ENCODE data around the gene EGFR.

Gene EGFR

DNA sequence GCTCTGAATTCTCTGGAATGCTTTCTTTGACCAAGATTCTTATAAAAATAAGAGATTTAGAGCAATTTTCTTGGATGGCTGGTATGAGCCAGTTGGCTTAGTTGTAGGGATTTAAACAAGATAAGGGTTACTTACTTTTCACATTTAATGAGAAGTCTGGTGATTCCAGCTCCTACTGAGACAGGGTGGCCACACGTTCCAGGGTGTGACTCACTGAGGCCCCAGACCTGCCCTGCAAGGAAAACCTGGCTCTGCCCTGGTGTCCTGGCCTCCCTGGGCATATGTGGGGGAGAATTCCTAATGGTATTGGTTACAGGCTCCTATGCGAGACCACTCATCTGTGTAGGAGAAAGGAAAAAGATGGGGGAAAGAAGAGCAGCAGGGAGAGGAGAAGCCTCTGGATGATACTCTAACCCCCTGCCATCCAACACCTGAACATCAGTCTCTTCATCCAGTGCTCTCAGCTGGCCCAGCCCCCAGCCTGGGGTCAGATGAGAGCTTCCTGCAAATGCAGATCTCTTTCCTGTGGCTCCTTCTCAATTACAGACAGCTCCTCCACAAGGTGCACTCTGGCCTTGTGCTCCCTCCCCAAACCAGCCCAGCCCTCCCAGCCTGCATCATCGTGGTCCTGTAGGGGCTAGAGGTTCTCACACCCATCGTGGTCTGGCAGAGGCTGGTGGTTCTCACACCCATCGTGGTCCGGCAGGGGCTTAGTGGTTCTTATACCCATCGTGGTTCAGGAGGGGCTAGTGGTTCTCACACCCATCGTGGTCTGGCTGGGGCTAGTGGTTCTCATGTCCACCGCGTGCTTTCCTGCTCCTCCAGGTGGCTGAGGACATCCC is 139.9 kb downstream of the EGFR start:
- Histone ChIP-seq H3K9me3 (replicated peaks in 1 of 2; ENCODE audit: control insufficient read depth in 2 of 2, insufficient read depth in 1 of 2, low read depth in 1 of 2, low read length in 2 of 2) (no peaks in the 10 kb centered on the region), H3K4me2 (ENCODE audit: insufficient read depth, low read length, poor library complexity, severe bottlenecking) (no peak overlapping the region), H4K8ac (ENCODE audit: low read depth, low read length) (no peak overlapping the region), H2BK12ac (ENCODE audit: low read length) (peak overlapping the region; percentile 69), H3K14ac (ENCODE audit: low read length) (no peak overlapping the region), H2BK15ac (ENCODE audit: low read length) (no peak overlapping the region), H3K23ac (ENCODE audit: low read depth, low read length, poor library complexity) (peak overlapping the region; percentile 10), H2BK5ac (ENCODE audit: low read length) (no peak overlapping the region), H3K36me3 (replicated peaks in 1 of 2; ENCODE audit: control insufficient read depth in 2 of 2, insufficient read depth in 2 of 2, low read length in 2 of 2) (peaks cover 0 to 61% of the 10 kb centered on the region in 2 donors), H3K4ac (ENCODE audit: low read length) (no peak overlapping the region), H3K79me1 (ENCODE audit: low read depth, low read length) (no peaks in the 10 kb centered on the region), H3K27me3 (ENCODE audit: control insufficient read depth in 3 of 3, insufficient read depth in 3 of 3, low read depth in 1 of 3, low read length in 3 of 3) (peaks cover 0 to 2% (median 0%) of the 10 kb centered on the region in 3 experiments), H3K4me1 (ENCODE audit: control insufficient read depth in 2 of 2, insufficient read depth in 1 of 2, low read depth in 1 of 2, low read length in 2 of 2) (peaks cover 2 to 7% of the 10 kb centered on the region in 2 donors), H3K18ac (ENCODE audit: low read length) (peak overlapping the region; percentile 52), H2BK120ac (ENCODE audit: low read depth, low read length) (no peak overlapping the region), H4K91ac (ENCODE audit: low read depth, low read length, poor library complexity) (no peak overlapping the region), H3K27ac (replicated peaks; ENCODE audit: low read length) (no peak overlapping the region), H3K4me3 (ENCODE audit: low read length in 2 of 2) (no peak overlapping the region), H2AK5ac (ENCODE audit: low read depth, low read length) (peak overlapping the region; percentile 19), H3K9ac (ENCODE audit: low read depth, low read length, poor library complexity) (no peak overlapping the region), H2AFZ (ENCODE audit: low read length) (no peak overlapping the region)
- DNase-seq (ENCODE audit: low spot score) = no peak
- no CpG with 5 or more reads among the region's 10 CpGs for WGBS, 2 donors (ENCODE audit: extremely low coverage in 2 of 2, insufficient read length in 2 of 2, insufficient replicate concordance in 1 of 2)

DNA sequence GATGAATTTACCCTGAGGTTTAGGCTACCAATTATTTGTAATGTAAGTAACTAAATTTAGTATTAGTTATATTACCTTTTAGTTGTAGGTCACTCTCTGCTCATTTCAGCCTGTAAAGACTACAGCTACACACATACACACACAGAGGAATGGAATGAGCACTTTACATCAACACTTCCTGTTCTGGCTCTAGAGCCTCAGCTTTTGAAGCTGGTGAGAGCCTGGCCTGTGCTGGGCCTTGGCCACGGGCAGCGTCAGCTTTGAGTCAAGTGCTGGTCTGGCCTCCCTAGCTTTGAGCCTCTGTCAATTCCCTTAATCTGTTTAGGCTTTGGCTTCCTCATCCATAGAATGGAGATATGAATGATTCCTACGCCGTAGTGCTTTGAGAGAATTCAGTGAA is 141.7 kb downstream of the EGFR start:
- Histone ChIP-seq H3K9me3 (replicated peaks in 1 of 2; ENCODE audit: control insufficient read depth in 2 of 2, insufficient read depth in 1 of 2, low read depth in 1 of 2, low read length in 2 of 2) (no peaks in the 10 kb centered on the region), H2BK5ac (ENCODE audit: low read length) (no peak overlapping the region), H3K4me1 (ENCODE audit: control insufficient read depth in 2 of 2, insufficient read depth in 1 of 2, low read depth in 1 of 2, low read length in 2 of 2) (peaks cover 2 to 10% of the 10 kb centered on the region in 2 donors), H2BK15ac (ENCODE audit: low read length) (no peak overlapping the region), H3K4ac (ENCODE audit: low read length) (no peak overlapping the region), H3K4me2 (ENCODE audit: insufficient read depth, low read length, poor library complexity, severe bottlenecking) (no peak overlapping the region), H4K8ac (ENCODE audit: low read depth, low read length) (no peak overlapping the region), H3K23ac (ENCODE audit: low read depth, low read length, poor library complexity) (no peak overlapping the region), H3K27ac (replicated peaks; ENCODE audit: low read length) (no peak overlapping the region), H3K18ac (ENCODE audit: low read length) (no peak overlapping the region), H3K27me3 (ENCODE audit: control insufficient read depth in 3 of 3, insufficient read depth in 3 of 3, low read depth in 1 of 3, low read length in 3 of 3) (peaks cover 0 to 2% (median 0%) of the 10 kb centered on the region in 3 experiments), H2BK12ac (ENCODE audit: low read length) (no peak overlapping the region), H2BK120ac (ENCODE audit: low read depth, low read length) (no peak overlapping the region), H3K4me3 (ENCODE audit: low read length in 2 of 2) (no peak overlapping the region), H3K79me1 (ENCODE audit: low read depth, low read length) (no peaks in the 10 kb centered on the region), H2AK5ac (ENCODE audit: low read depth, low read length) (no peak overlapping the region), H3K14ac (ENCODE audit: low read length) (no peak overlapping the region), H4K91ac (ENCODE audit: low read depth, low read length, poor library complexity) (no peak overlapping the region), H2AFZ (ENCODE audit: low read length) (no peak overlapping the region), H3K9ac (ENCODE audit: low read depth, low read length, poor library complexity) (no peak overlapping the region), H3K36me3 (replicated peaks in 1 of 2; ENCODE audit: control insufficient read depth in 2 of 2, insufficient read depth in 2 of 2, low read length in 2 of 2) (peaks cover 0 to 55% of the 10 kb centered on the region in 2 donors)
- DNase-seq (ENCODE audit: low spot score) = no peak
- WGBS, 2 donors (ENCODE audit: extremely low coverage in 2 of 2, insufficient read length in 2 of 2, insufficient replicate concordance in 1 of 2) = no CpG with 5 or more reads among the region's 4 CpGs

DNA sequence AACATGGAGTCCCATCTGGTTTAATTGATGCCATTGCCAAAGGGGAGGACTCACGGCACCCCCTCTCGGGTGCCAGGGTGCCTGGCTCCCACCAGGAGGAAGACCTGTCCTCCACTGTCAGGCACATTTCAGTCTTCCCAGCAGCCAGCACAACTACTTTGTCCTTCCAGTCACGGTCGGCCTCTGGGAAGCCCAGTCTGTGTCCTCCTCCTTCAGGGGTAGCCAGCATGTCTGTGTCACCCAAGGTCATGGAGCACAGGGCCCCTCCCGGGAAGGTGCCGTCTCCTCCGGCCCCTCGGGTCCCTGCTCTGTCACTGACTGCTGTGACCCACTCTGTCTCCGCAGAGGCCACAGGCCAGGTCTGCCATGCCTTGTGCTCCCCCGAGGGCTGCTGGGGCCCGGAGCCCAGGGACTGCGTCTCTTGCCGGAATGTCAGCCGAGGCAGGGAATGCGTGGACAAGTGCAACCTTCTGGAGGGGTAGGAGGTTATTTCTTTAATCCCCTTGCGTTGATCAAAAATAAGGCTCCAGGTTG is 142.4 kb downstream of the EGFR start:
- Histone ChIP-seq H3K9ac (ENCODE audit: low read depth, low read length, poor library complexity) (no peak overlapping the region), H3K4ac (ENCODE audit: low read length) (no peak overlapping the region), H3K4me2 (ENCODE audit: insufficient read depth, low read length, poor library complexity, severe bottlenecking) (no peak overlapping the region), H3K27ac (replicated peaks; ENCODE audit: low read length) (no peak overlapping the region), H2BK120ac (ENCODE audit: low read depth, low read length) (no peak overlapping the region), H3K36me3 (replicated peaks in 1 of 2; ENCODE audit: control insufficient read depth in 2 of 2, insufficient read depth in 2 of 2, low read length in 2 of 2) (peaks cover 0 to 50% of the 10 kb centered on the region in 2 donors), H3K4me3 (ENCODE audit: low read length in 2 of 2) (no peak overlapping the region), H2BK5ac (ENCODE audit: low read length) (no peak overlapping the region), H3K79me1 (ENCODE audit: low read depth, low read length) (no peaks in the 10 kb centered on the region), H3K23ac (ENCODE audit: low read depth, low read length, poor library complexity) (no peak overlapping the region), H2AFZ (ENCODE audit: low read length) (no peak overlapping the region), H3K9me3 (replicated peaks in 1 of 2; ENCODE audit: control insufficient read depth in 2 of 2, insufficient read depth in 1 of 2, low read depth in 1 of 2, low read length in 2 of 2) (no peaks in the 10 kb centered on the region), H2BK15ac (ENCODE audit: low read length) (no peak overlapping the region), H2AK5ac (ENCODE audit: low read depth, low read length) (no peak overlapping the region), H3K27me3 (ENCODE audit: control insufficient read depth in 3 of 3, insufficient read depth in 3 of 3, low read depth in 1 of 3, low read length in 3 of 3) (peaks cover 0 to 2% (median 0%) of the 10 kb centered on the region in 3 experiments), H4K91ac (ENCODE audit: low read depth, low read length, poor library complexity) (no peak overlapping the region), H3K18ac (ENCODE audit: low read length) (no peak overlapping the region), H4K8ac (ENCODE audit: low read depth, low read length) (no peak overlapping the region), H3K4me1 (ENCODE audit: control insufficient read depth in 2 of 2, insufficient read depth in 1 of 2, low read depth in 1 of 2, low read length in 2 of 2) (peaks cover 2 to 11% of the 10 kb centered on the region in 2 donors), H3K14ac (ENCODE audit: low read length) (no peak overlapping the region), H2BK12ac (ENCODE audit: low read length) (no peak overlapping the region)
- WGBS, 2 donors (ENCODE audit: extremely low coverage in 2 of 2, insufficient read length in 2 of 2, insufficient replicate concordance in 1 of 2) = no CpG with 5 or more reads among the region's 16 CpGs
- no peak for DNase-seq (ENCODE audit: low spot score)

DNA sequence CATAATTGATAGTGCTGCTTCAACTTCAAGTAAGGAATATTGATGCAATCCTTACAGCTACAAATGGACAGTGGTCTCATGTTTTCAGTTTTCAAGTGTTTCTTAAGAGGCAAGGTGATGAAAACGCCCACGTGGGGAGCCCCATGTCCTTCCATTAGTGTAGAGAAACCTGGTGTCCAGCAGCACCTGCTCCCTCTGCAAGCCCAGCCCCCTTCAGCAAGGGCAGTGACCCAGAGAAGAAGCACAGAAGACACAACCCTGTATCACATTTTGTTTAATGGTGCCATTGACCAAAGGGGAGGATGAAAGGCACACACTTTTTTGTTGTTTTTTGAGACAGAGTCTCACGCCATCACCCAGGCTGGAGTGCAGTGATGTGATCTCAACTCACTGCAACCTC is 143.7 kb downstream of the EGFR start:
- WGBS, 2 donors (ENCODE audit: extremely low coverage in 2 of 2, insufficient read length in 2 of 2, insufficient replicate concordance in 1 of 2) = no CpG with 5 or more reads among the region's 3 CpGs

More for the DNA sequence above, 143.7 kb downstream of the EGFR start:
- Histone ChIP-seq H2BK12ac (ENCODE audit: low read length) (no peak overlapping the region), H3K4ac (ENCODE audit: low read length) (no peak overlapping the region), H3K4me1 (ENCODE audit: control insufficient read depth in 2 of 2, insufficient read depth in 1 of 2, low read depth in 1 of 2, low read length in 2 of 2) (peaks cover 0 to 6% of the 10 kb centered on the region in 2 donors), H4K91ac (ENCODE audit: low read depth, low read length, poor library complexity) (no peak overlapping the region), H2BK5ac (ENCODE audit: low read length) (no peak overlapping the region), H3K9ac (ENCODE audit: low read depth, low read length, poor library complexity) (no peak overlapping the region), H3K4me3 (ENCODE audit: low read length in 2 of 2) (no peak overlapping the region), H3K4me2 (ENCODE audit: insufficient read depth, low read length, poor library complexity, severe bottlenecking) (no peak overlapping the region), H2BK120ac (ENCODE audit: low read depth, low read length) (no peak overlapping the region), H3K18ac (ENCODE audit: low read length) (no peak overlapping the region), H3K23ac (ENCODE audit: low read depth, low read length, poor library complexity) (no peak overlapping the region), H2AFZ (ENCODE audit: low read length) (no peak overlapping the region), H3K79me1 (ENCODE audit: low read depth, low read length) (no peaks in the 10 kb centered on the region), H2BK15ac (ENCODE audit: low read length) (no peak overlapping the region), H3K36me3 (replicated peaks in 1 of 2; ENCODE audit: control insufficient read depth in 2 of 2, insufficient read depth in 2 of 2, low read length in 2 of 2) (peaks cover 0 to 46% of the 10 kb centered on the region in 2 donors), H4K8ac (ENCODE audit: low read depth, low read length) (no peak overlapping the region), H3K27ac (replicated peaks; ENCODE audit: low read length) (no peak overlapping the region), H3K9me3 (replicated peaks in 1 of 2; ENCODE audit: control insufficient read depth in 2 of 2, insufficient read depth in 1 of 2, low read depth in 1 of 2, low read length in 2 of 2) (no peaks in the 10 kb centered on the region), H2AK5ac (ENCODE audit: low read depth, low read length) (no peak overlapping the region), H3K27me3 (ENCODE audit: control insufficient read depth in 3 of 3, insufficient read depth in 3 of 3, low read depth in 1 of 3, low read length in 3 of 3) (peaks cover 0 to 2% (median 0%) of the 10 kb centered on the region in 3 experiments), H3K14ac (ENCODE audit: low read length) (no peak overlapping the region)
- no peak for DNase-seq (ENCODE audit: low spot score)
